MM.1S (cell line): Measurements from ENCODE around the gene DNAL4.

Experiments used
- DNase-seq: peaks from one replicate; pipeline ENCODE4 v3.0.0-alpha.2; 2015
- H2AFZ ChIP-seq: fragments of 300-600 bp; sonication (generic); 2 replicates; pipeline ENCODE4 v1.6.0; 2016; ENCODE audit warnings: antibody characterized with exemption, low read length
- H3F3A ChIP-seq: fragments of 300-600 bp; sonication (generic); 2 replicates; pipeline ENCODE4 v1.6.1; 2016; ENCODE audit warnings: mild to moderate bottlenecking, antibody characterized with exemption, low read length, moderate library complexity, mixed read lengths; ENCODE audit not compliant: insufficient read depth
- H3K27ac ChIP-seq: fragments of 300-600 bp; sonication (generic); 2 replicates; pipeline ENCODE4 v1.5.1; 2016; ENCODE audit warnings: mild to moderate bottlenecking, low read length
- H3K27me3 ChIP-seq: fragments of 300-600 bp; sonication (generic); replicated peaks from 2 replicates; pipeline ENCODE4 v1.6.0; 2016; ENCODE audit warnings: low read length; ENCODE audit not compliant: insufficient read depth
- H3K36me3 ChIP-seq: fragments of 300-600 bp; sonication (generic); replicated peaks from 2 replicates; pipeline ENCODE4 v1.6.1; 2016; ENCODE audit warnings: mild to moderate bottlenecking, low read length, mixed read lengths; ENCODE audit not compliant: insufficient read depth
- H3K4me1 ChIP-seq: fragments of 300-600 bp; sonication (generic); 2 replicates; pipeline ENCODE4 v1.6.1; 2016; ENCODE audit warnings: low read length, mixed read lengths
- H3K4me2 ChIP-seq: fragments of 300-600 bp; sonication (generic); 2 replicates; pipeline ENCODE4 v1.6.0; 2016; ENCODE audit warnings: low read depth, low read length
- H3K4me3 ChIP-seq: fragments of 300-600 bp; sonication (generic); 2 replicates; pipeline ENCODE4 v1.5.1; 2016; ENCODE audit warnings: low read length, mixed read lengths
- H3K79me2 ChIP-seq: fragments of 300-600 bp; sonication (generic); 2 replicates; pipeline ENCODE4 v1.6.1; 2016; ENCODE audit warnings: mixed run types, low read length, mixed read lengths
- H3K9ac ChIP-seq: fragments of 300-600 bp; sonication (generic); 2 replicates; pipeline ENCODE4 v1.6.1; 2016; ENCODE audit warnings: low read length, mixed read lengths
- H3K9me2 ChIP-seq: fragments of 300-600 bp; sonication (generic); replicated peaks from 2 replicates; pipeline ENCODE4 v1.6.1; 2016; ENCODE audit warnings: mild to moderate bottlenecking, low read length, mixed read lengths; ENCODE audit not compliant: insufficient read depth
- H3K9me3 ChIP-seq: fragments of 300-600 bp; sonication (generic); replicated peaks from 2 replicates; pipeline ENCODE4 v1.6.1; 2016; ENCODE audit warnings: mild to moderate bottlenecking, low read length, mixed read lengths; ENCODE audit not compliant: insufficient read depth
- H4K20me1 ChIP-seq: fragments of 300-600 bp; sonication (generic); 2 replicates; pipeline ENCODE4 v1.6.1; 2016; ENCODE audit warnings: mild to moderate bottlenecking, low read length, moderate library complexity, mixed read lengths; ENCODE audit not compliant: insufficient read depth
- EZH2 ChIP-seq: fragments of 300-600 bp; sonication (generic); optimal IDR thresholded peaks from 2 replicates; pipeline ENCODE3; 2017; ENCODE audit warnings: low read depth, mild to moderate bottlenecking, antibody characterized with exemption, low read length, mixed read lengths
- EZH2phosphoT487 ChIP-seq: fragments of 300-600 bp; sonication (generic); IDR thresholded peaks from 2 replicates; pipeline ENCODE4 v1.6.1; 2018; ENCODE audit warnings: antibody characterized with exemption, low read length
- TF ChIP-seq, protein P1 (sequence below): fragments of 300-600 bp; sonication (generic); IDR thresholded peaks from 2 replicates; pipeline ENCODE4 v1.5.1; 2016; ENCODE audit warnings: antibody characterized with exemption, low read length, mixed read lengths

DNAL4 gene

DNA sequence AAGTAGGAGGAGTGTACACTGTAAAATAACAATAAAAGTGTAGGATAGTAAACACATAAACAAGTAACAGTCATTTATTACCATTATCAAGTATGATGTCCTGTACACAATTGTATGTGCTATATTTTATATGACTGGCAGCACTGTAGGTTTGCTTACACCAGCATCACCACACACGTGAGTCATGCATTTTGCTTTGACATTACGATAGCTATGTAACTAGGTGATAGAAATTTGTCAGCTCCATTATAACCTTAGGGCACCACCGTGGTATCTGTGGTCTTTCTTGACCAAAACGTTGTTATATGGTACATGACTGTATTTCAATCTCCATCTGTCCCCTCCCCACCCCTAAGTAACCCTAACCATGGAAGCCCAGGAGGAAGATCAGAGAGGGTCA, 1.1 kb downstream of the DNAL4 start:
- no peaks in the 10 kb centered on the region for H3K9me3 ChIP-seq
- H3K27ac ChIP-seq = no peak overlapping the region
- H3K4me1 ChIP-seq = peaks cover 5% of the 10 kb centered on the region; the same call in 1 of the 2 replicates
- H3K9me2 ChIP-seq = no peaks in the 10 kb centered on the region
- H3K79me2 ChIP-seq = no peaks in the 10 kb centered on the region
- H4K20me1 ChIP-seq = no peaks in the 10 kb centered on the region
- H3K9ac ChIP-seq = no peak overlapping the region
- no peak for DNase-seq
- H3K27me3 ChIP-seq = peaks cover 24% of the 10 kb centered on the region
- no peak overlapping the region for H2AFZ ChIP-seq
- no peaks in the 10 kb centered on the region for H3F3A ChIP-seq
- no peak overlapping the region for H3K4me2 ChIP-seq
- no peak overlapping the region for H3K4me3 ChIP-seq
- H3K36me3 ChIP-seq = no peaks in the 10 kb centered on the region
- no peak for TF ChIP-seq EZH2phosphoT487
- TF ChIP-seq, protein P1, sequence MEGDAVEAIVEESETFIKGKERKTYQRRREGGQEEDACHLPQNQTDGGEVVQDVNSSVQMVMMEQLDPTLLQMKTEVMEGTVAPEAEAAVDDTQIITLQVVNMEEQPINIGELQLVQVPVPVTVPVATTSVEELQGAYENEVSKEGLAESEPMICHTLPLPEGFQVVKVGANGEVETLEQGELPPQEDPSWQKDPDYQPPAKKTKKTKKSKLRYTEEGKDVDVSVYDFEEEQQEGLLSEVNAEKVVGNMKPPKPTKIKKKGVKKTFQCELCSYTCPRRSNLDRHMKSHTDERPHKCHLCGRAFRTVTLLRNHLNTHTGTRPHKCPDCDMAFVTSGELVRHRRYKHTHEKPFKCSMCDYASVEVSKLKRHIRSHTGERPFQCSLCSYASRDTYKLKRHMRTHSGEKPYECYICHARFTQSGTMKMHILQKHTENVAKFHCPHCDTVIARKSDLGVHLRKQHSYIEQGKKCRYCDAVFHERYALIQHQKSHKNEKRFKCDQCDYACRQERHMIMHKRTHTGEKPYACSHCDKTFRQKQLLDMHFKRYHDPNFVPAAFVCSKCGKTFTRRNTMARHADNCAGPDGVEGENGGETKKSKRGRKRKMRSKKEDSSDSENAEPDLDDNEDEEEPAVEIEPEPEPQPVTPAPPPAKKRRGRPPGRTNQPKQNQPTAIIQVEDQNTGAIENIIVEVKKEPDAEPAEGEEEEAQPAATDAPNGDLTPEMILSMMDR = no peak
- TF ChIP-seq EZH2 = no peak

DNA sequence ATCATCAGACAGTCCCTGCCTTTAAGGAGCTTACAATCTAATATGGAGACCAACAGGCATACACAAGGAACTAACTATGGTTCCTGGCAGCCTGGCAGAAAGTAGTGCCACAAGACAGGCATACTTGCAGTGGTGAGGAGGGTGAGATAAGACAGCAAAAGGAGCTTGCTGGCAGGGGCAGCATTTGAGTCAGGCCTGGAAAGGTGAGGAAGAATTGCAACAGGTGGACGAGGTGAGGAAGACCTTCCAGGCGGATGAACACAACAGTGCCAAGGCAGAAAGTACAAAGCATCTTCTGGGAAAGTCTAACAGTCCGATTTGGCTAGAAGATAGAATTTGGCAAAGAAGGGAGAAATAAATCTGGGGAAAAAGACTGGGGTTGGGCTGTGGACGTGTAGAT, 4.3 kb downstream of the DNAL4 start:
- Histone ChIP-seq H3K27ac (no peak overlapping the region), H3K9me2 (no peaks in the 10 kb centered on the region)
- no peak for DNase-seq

DNA sequence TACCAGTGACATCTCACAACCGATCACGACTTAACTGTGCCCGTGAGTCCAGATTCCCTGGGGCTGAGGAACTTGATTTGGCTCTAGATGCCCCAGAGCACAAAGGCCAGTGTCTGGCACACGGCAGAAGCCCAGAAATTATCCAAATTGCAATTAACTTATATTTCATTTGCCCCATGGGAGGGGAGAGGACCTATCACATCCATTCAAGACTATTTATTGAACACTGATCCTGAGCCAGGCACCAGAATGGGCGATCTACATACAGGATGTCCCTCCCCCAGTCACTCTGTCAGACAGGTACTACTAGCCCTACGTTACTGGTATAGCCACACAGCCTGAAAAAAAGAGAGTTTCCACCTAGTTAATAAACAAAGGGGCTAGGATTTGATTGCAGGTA, 5.1 kb downstream of the DNAL4 start:
- H3K9me3 ChIP-seq = no peaks in the 10 kb centered on the region
- no peaks in the 10 kb centered on the region for H3K36me3 ChIP-seq
- no peak overlapping the region for H3K9ac ChIP-seq
- no peaks in the 10 kb centered on the region for H3K4me1 ChIP-seq
- H4K20me1 ChIP-seq = no peaks in the 10 kb centered on the region
- H2AFZ ChIP-seq = no peak overlapping the region
- no peak for DNase-seq
- H3K27me3 ChIP-seq = no peaks in the 10 kb centered on the region
- no peak overlapping the region for H3K4me3 ChIP-seq
- TF ChIP-seq EZH2 (no peak), EZH2phosphoT487 (no peak)
- TF ChIP-seq, protein P1 = no peak
- H3K79me2 ChIP-seq = no peaks in the 10 kb centered on the region
- H3K4me2 ChIP-seq = no peak overlapping the region
- H3K9me2 ChIP-seq = no peaks in the 10 kb centered on the region
- H3F3A ChIP-seq = no peaks in the 10 kb centered on the region
- H3K27ac ChIP-seq = no peak overlapping the region

More for the DNA sequence above, 4.3 kb downstream of the DNAL4 start:
- Histone ChIP-seq H3K36me3 (no peaks in the 10 kb centered on the region), H4K20me1 (no peaks in the 10 kb centered on the region), H2AFZ (no peak overlapping the region), H3K9ac (no peak overlapping the region), H3K9me3 (no peaks in the 10 kb centered on the region), H3F3A (no peaks in the 10 kb centered on the region), H3K79me2 (no peaks in the 10 kb centered on the region), H3K4me1 (peaks cover 3% of the 10 kb centered on the region; the same call in 1 of the 2 replicates), H3K4me3 (no peak overlapping the region), H3K27me3 (no peaks in the 10 kb centered on the region), H3K4me2 (no peak overlapping the region)
- TF ChIP-seq EZH2phosphoT487 = no peak

DNA sequence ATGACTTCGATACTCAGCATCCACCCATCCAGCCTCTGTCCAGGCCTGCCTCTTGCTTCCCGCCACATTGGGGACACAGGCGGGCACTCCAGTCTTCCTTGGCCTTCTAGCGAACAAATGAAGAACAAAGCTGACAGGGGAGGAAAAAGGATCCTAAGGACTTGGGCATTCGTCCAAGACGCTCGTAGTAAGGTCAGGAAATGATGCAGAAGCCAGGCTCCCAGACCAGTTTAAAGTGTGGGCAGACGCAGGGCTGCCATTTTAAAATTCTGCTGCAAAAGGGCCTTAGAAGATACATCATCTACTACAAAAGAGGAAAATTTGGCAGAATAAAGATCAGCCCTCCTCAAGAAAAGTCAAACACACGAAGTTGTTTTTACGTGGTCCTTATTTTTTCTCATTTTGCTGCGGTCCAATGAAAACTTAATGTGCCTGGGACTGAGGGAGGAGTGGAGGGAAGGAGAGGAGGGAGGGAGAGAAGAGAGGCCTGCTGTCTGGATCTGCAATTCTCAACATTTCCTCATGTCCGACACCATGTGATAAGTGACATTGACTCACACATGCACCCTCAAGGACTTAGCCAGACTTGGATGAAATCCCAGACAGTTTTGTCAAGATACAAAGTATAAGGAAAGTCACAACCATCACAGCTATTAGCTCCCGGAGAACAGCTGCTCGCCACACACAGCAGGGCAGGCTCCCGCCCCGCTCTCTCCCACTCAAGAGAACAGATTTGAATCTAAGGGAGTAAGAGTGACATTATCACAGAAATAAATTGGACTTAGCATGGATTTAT, 5.7 kb downstream of the DNAL4 start:
- DNase-seq = no peak
- Histone ChIP-seq H3K9me2 (no peaks in the 10 kb centered on the region), H3K27ac (no peak overlapping the region), H3K79me2 (no peaks in the 10 kb centered on the region), H2AFZ (no peak overlapping the region), H3K4me1 (no peaks in the 10 kb centered on the region), H3K27me3 (no peaks in the 10 kb centered on the region), H3K9ac (no peak overlapping the region), H3K36me3 (no peaks in the 10 kb centered on the region), H4K20me1 (no peaks in the 10 kb centered on the region), H3K9me3 (no peaks in the 10 kb centered on the region), H3F3A (no peaks in the 10 kb centered on the region), H3K4me3 (no peak overlapping the region), H3K4me2 (no peak overlapping the region)
- no peak for TF ChIP-seq EZH2
- TF ChIP-seq, protein P1 = no peak
- TF ChIP-seq EZH2phosphoT487 = no peak
